Renal cortical epithelial cell (primary cell): ENCODE data around the gene RSBN1. TPM values are rescaled to one million over a fixed set of nuclear protein-coding genes. Genes with fewer than 3 reads are reported as not detected.
"Not testable (repeated sequence)": the region's sequence is repeated elsewhere in the genome, so short reads cannot be mapped to it uniquely, and the experiment has no call there.

ENCODE experiments used
- DNase-seq: peaks from one replicate; pipeline ENCODE4 v3.0.0-alpha.2; 2011; ENCODE audit warnings: low read depth
- total RNA-seq: library from RNA; depleted of rRNA; stranded (reverse); fragments of >200 nt; gene quantifications from 2 replicates; pipeline ENCODE4 v1.2.3, GENCODE V29; 2014

Gene RSBN1
- 8.0 and 33.0 TPM in 2 replicates for total RNA-seq

- peak; percentile 96 for DNase-seq
Measured at GRCh38 chr1:113811888-113812660, at the start of gene RSBN1. Gene RSBN1 (minus strand): TSS chr1:113812476. CDS start chr1:113812412, 64 bp downstream.

GRCh38 chr1:113861641-113862040 is 49.4 kb upstream of the RSBN1 start:
- no peak for DNase-seq

DNA sequence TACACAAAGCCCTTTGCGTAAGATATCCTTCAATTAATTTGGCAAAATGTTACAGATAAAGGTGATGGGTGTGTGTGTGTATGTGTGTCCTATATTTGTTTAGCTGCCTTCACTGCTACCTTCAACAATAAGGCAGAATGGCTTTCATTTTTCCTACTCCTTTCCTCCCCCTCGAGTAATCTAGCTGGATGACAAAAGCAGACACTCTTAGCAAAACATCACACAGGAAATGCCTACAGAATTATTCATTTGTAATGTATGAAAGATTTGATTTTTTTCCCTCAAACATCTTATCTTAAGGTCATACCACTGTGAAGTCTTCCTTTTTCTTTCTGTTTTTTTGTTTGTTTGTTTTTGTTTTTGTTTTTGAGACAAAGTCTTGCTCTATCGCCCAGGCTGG is 48.6 kb upstream of the RSBN1 start:
- peak; percentile 46 for DNase-seq

DNA sequence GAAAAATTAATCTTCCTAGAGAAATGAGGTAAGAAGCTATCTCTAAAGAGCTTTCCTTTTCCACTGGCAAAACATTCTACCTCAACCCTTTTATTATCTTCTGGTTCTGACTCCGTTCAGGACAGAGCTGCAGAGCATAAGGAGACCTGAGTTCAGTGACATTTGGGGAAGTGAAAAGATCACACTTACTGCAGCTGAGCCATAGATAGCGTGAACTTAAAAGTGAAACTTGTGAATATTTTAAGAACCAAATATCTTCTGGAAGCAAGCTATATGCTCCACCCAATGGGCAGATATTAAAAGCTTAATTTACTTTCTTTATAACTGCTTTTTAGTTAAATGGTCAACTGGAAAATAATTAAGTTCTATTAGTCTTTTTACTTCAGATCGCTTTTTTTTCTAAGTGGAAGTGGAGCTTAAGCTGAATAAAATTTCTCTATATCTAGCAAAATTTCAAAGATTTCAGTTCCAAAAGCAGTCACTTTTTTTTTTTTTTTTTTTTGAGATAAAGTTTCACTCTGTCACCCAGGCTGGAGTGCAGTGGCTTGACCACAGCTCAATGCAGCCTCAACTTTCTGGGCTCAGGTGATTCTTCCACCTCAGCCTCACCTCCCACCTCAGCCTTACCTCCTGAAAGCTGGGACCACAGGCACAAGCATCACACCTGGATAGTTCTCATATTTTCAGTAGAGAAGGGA is 47.4 kb upstream of the RSBN1 start:
- DNase-seq: no peak

- DNase-seq: no peak
Measured at GRCh38 chr1:113858982-113859381, 46.7 kb upstream of the RSBN1 start.

DNA sequence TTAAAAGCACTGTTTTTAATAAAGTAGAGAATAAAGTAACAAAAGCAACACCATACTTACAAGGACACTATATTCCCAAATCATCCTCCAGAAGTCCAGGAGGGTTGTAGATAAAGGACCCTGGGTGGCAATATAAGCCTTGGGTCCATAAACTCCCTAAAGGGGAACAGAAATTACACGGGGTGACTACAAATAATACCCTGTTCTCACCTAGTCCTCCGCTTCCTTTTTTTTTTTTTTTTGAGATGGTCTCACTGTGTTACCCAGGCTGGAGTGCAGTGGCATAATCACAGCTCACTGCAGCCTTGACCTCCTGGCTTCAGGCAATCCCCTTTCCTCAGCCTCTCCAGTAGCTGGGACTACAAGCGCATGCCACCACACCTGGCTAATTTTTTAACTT is 46.1 kb upstream of the RSBN1 start:
- DNase-seq: no peak

DNA sequence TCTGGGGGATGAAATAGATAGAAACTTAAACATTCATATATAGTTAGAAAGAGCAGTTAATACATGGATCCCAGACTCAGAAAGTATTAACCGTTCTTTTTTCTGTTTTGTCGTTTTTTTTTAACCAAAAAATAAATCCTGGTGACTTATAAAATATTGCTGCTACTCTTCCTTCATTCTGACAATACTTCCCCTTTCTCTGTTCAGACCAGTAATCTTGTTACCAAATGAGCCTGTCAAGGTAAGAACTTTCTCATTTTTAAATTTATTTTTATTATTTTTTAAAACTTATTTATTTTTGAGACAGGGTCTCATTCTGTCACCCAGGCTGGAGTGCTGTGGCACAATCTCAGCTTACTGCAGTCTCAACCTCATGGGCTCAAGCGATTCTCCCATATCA is 45.5 kb upstream of the RSBN1 start:
- DNase-seq: no peak

- DNase-seq: no peak
Measured at GRCh38 chr1:113856401-113856790, 44.1 kb upstream of the RSBN1 start.

DNA sequence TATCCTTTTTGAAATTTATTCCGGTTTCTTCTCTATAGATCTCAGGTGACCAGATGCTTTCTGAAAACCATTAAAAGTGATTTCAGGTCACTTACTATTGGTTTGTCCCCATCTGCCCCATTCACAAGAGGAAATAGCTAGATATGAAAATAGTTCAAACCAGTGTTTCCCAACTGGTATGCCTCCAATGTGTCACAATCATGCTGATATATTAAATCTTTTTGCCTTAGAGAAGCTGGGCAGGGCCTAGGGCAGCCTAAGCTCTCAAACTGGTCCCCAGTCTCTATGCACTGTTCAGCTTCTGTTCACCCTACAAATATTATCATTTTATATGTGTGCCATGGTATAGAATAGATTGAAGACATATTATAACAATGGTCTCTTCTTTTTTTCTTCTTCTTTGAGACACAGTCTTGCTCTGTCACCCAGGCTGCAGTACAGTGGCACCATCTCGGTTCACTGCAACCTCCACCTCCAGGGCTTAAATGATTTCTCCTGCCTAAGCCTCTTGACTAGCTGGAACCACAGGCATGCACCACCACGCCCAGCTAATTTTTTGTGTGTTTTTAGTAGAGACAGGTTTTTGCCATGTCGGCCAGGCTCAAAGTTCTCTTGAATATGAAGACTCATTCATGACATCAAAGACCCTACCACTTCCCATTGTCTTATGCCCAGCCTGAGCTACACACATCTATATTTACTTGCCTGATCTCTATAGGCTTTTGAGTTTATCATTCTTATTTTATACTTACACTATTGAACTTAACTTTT is 43.5 kb upstream of the RSBN1 start:
- no peak for DNase-seq

- no peak for DNase-seq
Measured at GRCh38 chr1:113854234-113854633, 42.0 kb upstream of the RSBN1 start.

DNA sequence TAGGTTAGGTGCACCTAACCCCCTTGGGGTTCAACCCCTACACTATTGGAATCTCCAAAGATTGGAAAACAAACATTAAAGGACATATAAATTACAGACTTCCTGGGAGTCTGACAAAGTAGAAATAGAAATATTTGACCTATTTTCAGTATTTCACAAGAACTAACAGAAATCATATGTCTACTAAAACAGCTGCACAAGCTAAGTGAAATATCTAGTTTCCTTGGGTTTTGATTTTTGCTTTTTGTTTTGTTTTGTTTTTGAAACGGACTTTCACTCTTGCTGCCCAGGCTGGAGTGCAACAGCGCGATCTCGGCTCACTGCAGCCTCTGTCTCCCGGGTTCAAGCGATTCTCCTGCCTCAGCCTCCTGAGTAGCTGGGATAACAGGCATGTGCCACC is 40.4 kb upstream of the RSBN1 start:
- DNase-seq: not testable (repeated sequence)

DNA sequence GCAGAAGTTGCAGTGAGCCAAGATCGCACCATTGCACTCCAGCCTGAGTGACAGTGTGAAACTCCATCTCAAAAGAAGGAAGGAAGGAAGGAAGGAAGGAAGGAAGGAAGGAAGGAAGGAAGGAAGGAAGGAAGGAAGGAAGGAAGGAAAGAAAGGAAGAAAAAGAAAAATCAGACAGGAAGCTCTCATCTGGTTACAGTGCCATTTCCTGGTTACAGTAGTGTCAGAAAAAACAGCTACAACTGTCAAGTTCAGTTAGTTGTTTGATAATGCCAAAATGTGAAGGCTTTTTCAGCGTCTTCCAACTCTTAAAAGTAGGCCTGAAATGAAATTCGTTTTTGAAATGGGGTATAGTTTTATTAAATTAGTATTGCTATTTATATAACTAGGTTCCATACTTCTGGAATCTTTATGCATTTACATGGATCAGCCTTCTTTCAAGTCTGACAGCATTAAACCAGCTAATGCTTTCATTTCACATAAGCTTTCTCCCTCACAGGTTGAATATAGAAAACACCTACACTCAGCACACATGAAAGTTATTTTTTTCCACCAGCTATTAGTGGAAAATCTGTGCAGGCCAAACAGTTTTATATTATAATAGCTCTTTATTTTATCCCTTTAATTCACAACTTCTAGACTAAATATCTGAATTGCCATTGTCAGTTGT is 38.0 kb upstream of the RSBN1 start:
- DNase-seq: no peak

DNA sequence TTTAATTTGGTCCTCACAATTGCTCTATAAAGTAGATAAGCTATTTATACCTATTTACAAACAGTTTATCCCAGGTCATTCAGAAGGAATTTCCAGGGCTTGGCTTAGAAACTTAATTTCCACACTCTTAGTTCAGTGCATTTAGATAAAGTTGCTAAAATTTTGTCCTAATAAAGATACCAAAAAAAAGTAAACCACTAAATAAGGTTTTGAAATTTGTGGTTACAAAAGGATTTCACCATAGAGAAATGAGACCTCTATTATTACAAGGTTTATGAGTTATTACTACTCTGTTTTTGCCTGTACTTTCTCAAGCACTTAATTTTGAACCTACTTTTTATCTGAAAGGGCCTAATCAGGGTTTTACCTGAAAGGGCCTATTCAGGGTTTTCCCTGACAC is 36.8 kb upstream of the RSBN1 start:
- DNase-seq: no peak

GRCh38 chr1:113846391-113847035 is 34.2 kb upstream of the RSBN1 start:
- no peak for DNase-seq

DNA sequence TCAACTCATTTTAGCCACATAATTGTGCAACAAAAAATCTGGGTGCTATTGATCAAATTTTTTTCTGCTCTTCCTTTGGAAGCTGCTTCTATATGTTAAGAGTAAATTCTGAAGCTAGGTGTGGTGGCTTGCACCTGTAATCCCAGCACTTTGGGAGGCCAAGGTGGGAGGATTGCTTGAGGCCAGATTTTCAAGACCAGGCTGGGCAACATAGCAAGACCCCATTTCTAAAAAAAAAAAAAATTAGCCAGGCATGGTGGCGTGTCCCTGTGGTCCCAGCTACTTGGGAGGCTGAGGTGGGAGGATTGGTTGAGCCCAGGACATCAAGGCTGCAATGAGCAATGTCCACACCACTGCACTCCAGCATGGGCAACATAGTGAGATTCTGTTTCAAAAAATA is 24.3 kb upstream of the RSBN1 start:
- no peak for DNase-seq

DNA sequence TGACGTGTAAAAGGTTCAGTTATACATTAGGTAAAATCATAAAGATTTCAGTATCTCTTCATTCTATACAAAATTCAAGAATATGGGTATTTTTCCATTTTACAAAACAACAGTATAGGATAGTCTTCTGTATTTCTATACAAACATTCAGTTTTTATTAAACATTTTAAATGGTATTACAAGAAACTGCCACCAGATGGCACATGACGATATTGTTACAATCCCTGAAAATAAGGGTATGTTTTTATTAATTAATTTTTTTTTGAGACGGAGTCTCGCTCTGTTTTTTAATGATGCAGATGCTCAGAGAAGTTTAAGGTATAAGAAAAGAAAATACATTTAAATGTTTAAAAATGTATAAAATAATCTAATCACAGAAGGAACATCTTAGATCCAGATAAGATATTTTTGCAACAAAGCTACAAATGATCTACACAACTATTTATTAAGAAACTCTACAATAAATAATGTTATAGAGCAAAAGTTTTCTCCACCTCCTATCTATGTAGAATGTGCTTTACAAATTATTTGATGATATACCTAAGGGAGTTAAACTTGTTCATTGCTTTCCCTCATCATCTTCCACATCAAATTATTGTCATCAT is 23.5 kb upstream of the RSBN1 start:
- peak; percentile 56 for DNase-seq

GRCh38 chr1:113834716-113835115 is 22.4 kb upstream of the RSBN1 start:
- no peak for DNase-seq

- no peak for DNase-seq
Measured at GRCh38 chr1:113830039-113830438, 17.8 kb upstream of the RSBN1 start.

GRCh38 chr1:113821916-113822315 is 9.6 kb upstream of the RSBN1 start:
- no peak for DNase-seq

GRCh38 chr1:113818578-113818977 is 6.3 kb upstream of the RSBN1 start:
- DNase-seq: no peak

DNA sequence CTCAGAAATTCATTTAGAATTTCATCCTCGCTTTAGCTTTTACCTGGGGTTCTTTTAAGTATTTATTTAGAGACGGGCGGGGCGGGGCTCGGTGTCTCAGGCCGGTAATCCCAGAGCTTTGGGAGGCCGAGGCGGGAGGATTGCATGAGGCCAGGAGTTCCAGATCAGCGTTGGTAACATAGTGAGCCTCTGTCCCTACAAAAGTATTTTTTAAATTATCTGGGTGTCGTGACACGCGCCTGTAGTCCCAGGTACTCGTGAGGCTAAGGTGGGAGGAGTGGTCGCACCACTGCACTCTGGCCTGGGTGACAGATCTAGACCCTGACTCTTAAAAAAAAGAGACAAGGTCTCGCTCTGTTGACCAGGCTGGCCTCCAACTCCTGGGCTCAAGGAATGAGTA is 942 bp upstream of the RSBN1 start:
- no peak for DNase-seq
